Activated naive CD4-positive, alpha-beta T cell treated with anti-CD3 and anti-CD28 coated beads, Interleukin-2, amount 50 U/mL, for 72 hours (primary cell): ENCODE measurements around the gene GLRA2. TPM values are rescaled to one million over a fixed set of nuclear protein-coding genes. Genes with fewer than 3 reads are reported as not detected.

Experiments
- ATAC-seq, 2 donors: fragments of 150-1000 bp; cut with Tn5 transposase; 2 replicates each; pipeline ENCODE4 v1.10.0; 2021; ENCODE audit warnings: mild to moderate bottlenecking in 2 of 2, moderate library complexity in 2 of 2
- DNase-seq, 2 donors: peaks; one replicate each; pipeline ENCODE4 v3.0.0; 2021 to 2022; ENCODE audit warnings: low spot score in 2 of 2
- H3K27ac Mint-ChIP-seq, 2 donors: one replicate each; pipeline ENCODE4 v1.8.0; 2022; ENCODE audit warnings: mild to moderate bottlenecking in 2 of 2, mixed read lengths in 2 of 2
- H3K36me3 Mint-ChIP-seq, 2 donors: one replicate each; pipeline ENCODE4 v1.8.0; 2022; ENCODE audit warnings: mixed read lengths in 2 of 2
- H3K9me3 Mint-ChIP-seq, 2 donors: one replicate each; pipeline ENCODE4 v1.8.0; 2022; ENCODE audit warnings: mixed read lengths in 2 of 2
- total RNA-seq, 2 donors: library from RNA; stranded (reverse); gene quantifications; one replicate each; pipeline ENCODE4 v1.2.3, GENCODE V29; 2022

The GLRA2 gene
- total RNA-seq, 2 donors from 2014 or later: not detected

DNA sequence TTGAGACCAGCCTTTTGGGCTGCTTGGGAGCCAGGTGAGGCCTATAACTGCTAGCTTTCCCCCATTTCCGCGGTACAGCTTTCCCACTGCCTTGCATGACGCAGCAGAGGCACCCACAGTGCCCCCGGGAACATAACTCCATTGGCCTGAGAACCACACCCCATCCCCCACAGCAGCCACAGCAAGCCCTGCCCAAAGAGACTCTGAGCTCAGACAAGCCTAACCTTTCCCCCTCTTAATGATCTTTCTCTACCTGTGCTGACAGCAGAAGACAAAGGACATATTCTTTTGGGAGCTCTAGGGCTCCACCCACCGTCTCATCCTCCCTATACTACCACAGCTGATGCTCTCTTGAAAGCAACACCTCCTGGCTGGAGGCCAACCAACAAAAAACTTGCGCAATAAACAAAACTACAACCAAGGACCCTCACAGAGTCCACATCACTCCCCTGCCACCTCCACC is 228.7 kb downstream of the GLRA2 start:
- ATAC-seq: no peak
- no peak for DNase-seq
- Mint-ChIP-seq H3K9me3 (peaks cover 0 to 2% of the 10 kb centered on the region in 2 donors), H3K36me3 (no peaks in the 10 kb centered on the region), H3K27ac (no peak overlapping the region)

DNA sequence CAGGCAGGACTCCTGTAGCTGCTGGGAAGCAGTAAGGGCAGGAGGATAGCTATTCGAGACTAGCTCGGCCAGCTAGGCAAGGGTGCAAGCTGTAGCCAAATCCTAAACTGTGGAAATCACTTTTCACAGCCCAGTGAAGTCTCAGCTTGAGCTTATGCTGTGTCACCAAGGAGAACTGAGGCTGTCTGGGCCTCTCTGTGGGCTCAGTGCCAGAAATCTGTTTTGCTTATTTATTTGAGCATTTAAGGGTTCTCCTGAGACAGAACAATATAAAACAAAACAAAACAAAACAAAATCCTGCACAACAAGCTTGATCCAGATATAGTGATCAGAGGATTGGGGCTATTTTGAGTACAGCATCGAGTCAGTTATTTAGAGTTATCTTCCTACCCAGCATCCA is 246.1 kb downstream of the GLRA2 start:
- Mint-ChIP-seq H3K36me3 (peaks cover 9 to 14% of the 10 kb centered on the region in 2 donors), H3K27ac (no peak overlapping the region), H3K9me3 (peaks cover 7 to 8% of the 10 kb centered on the region in 2 donors)
- ATAC-seq: no peak
- DNase-seq: no peak

DNA sequence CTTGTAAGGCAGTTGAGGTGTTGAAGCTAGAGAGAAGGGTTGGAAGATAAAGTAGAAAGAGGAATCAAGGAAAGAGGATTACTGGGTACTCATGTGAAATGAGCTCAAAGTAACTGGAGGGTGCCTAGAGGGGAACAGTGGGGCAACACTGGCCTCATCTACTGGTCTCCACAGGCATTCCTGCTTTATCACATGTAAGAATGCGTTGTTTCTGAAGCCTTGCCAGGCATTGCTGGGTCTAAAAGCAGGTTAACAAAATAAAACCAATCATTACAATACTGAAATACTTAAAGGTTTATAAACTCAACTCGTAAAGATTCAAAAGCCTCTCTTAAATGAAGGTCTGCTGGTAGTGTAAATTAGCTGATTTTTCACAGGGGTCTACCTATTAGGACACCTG is 247.6 kb downstream of the GLRA2 start:
- peaks cover 0 to 5% of the 10 kb centered on the region in 2 donors for H3K36me3 Mint-ChIP-seq
- no peak overlapping the region for H3K27ac Mint-ChIP-seq
- no peaks in the 10 kb centered on the region for H3K9me3 Mint-ChIP-seq
- no peak for DNase-seq
- ATAC-seq: no peak

DNA sequence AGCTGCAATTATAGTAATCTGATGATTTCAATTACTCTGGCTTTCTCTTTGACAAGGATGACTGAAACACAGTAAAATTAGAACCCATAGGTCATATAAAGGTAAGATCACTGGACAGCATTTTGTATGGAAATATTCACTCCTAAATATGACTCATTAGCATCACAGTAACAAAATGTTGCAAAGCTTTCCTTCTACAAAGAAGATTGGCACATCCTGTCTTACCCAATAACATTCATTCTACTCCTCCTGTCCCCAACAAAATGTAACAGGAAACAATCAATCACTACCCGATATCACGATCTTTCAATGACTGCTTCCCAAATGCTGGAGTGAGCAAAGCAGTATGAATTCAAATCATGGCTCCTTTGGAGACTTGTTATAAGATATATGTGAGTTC is 248.2 kb downstream of the GLRA2 start:
- ATAC-seq (no peak), DNase-seq (no peak)
- Mint-ChIP-seq H3K36me3 (peaks cover 0 to 5% of the 10 kb centered on the region in 2 donors), H3K27ac (no peak overlapping the region), H3K9me3 (no peaks in the 10 kb centered on the region)

DNA sequence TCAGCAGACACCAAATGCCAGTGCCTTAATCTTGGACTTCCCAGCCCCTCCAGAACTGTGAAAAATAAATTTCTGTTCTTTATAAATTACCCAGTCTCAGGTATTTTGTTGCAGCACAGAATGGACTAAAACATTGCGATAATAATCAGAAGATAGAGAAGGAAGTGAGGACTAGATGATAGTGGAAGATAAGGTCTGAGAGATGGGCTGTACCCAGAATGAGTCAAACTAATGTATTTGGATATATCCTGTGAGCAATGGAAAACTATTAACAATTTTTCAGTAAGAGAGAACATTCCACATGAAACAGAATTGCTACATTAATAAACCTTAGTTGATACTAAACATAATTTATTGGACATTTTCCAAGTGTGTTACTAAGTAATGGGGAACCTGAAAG is 250.2 kb downstream of the GLRA2 start:
- Mint-ChIP-seq H3K27ac (no peak overlapping the region), H3K36me3 (peaks cover 0 to 5% of the 10 kb centered on the region in 2 donors), H3K9me3 (no peaks in the 10 kb centered on the region)
- ATAC-seq (no peak), DNase-seq (no peak)
